Liver (tissue), 9 donors: Measurements from ENCODE around the gene SRGAP1. TPM values are rescaled to one million over a fixed set of nuclear protein-coding genes. Genes with fewer than 3 reads are reported as not detected.
"Not testable (repeated sequence)": the region's sequence is repeated elsewhere in the genome, so short reads cannot be mapped to it uniquely, and the experiment has no call there.

Source experiments
- DNase-seq: peaks from one replicate; pipeline ENCODE4 v3.0.0-alpha.2; 2017; ENCODE audit warnings: low spot score
- H3K27ac ChIP-seq, 2 donors: one replicate each; pipeline ENCODE4 v1.7.0; 2013; ENCODE audit warnings: inconsistent platforms in 2 of 2, low read length in 2 of 2, control low read depth in 1 of 2, low read depth in 1 of 2, mild to moderate bottlenecking in 1 of 2
- H3K27me3 ChIP-seq, 4 donors: one replicate each; pipeline versions ENCODE4 v1.6.1 to v1.7.0; 2013; ENCODE audit warnings: low read length in 3 of 4, inconsistent platforms in 1 of 4, mild to moderate bottlenecking in 1 of 4, moderate library complexity in 1 of 4; ENCODE audit not compliant: control insufficient read depth in 4 of 4, insufficient read depth in 4 of 4
- H3K36me3 ChIP-seq, 4 donors: one replicate each; pipeline versions ENCODE4 v1.6.1 to v1.7.0; 2013; ENCODE audit warnings: low read length in 3 of 4, mild to moderate bottlenecking in 3 of 4, low read depth in 1 of 4, moderate library complexity in 1 of 4; ENCODE audit not compliant: control insufficient read depth in 4 of 4, insufficient read depth in 3 of 4
- H3K4me1 ChIP-seq, 4 donors: one replicate each; pipeline versions ENCODE4 v1.6.1 to v1.7.0; 2013; ENCODE audit warnings: low read length in 3 of 4, mild to moderate bottlenecking in 3 of 4, moderate library complexity in 1 of 4; ENCODE audit not compliant: control insufficient read depth in 4 of 4, insufficient read depth in 4 of 4
- H3K4me3 ChIP-seq, 3 donors: one replicate each; pipeline versions ENCODE4 v1.6.1 to v1.7.0; 2013; ENCODE audit warnings: low read length in 3 of 3, control low read depth in 1 of 3, low read depth in 1 of 3, mild to moderate bottlenecking in 1 of 3
- H3K9ac ChIP-seq, 2 donors: one replicate each; pipeline ENCODE4 v1.7.0; 2013; ENCODE audit warnings: low read length in 2 of 2, mild to moderate bottlenecking in 2 of 2, moderate library complexity in 2 of 2, control low read depth in 1 of 2, low read depth in 1 of 2
- H3K9me3 ChIP-seq, 4 donors: one replicate each; pipeline versions ENCODE4 v1.6.1 to v1.7.0; 2013; ENCODE audit warnings: low read length in 3 of 4; ENCODE audit not compliant: control insufficient read depth in 4 of 4
- EGR1 ChIP-seq, 2 donors: IDR thresholded peaks; 2 replicates each; pipeline ENCODE4 v1.6.1; 2016 to 2018; ENCODE audit warnings: antibody characterized with exemption in 2 of 2, low read depth in 2 of 2
- FOXA1 ChIP-seq: IDR thresholded peaks from 2 replicates; pipeline ENCODE4 v1.6.1; 2016; ENCODE audit warnings: antibody characterized with exemption
- GABPA ChIP-seq, 2 donors: IDR thresholded peaks in 1 of 2; conservative IDR thresholded peaks in 1 of 2; 2 replicates each; pipeline ENCODE4 v1.6.1; 2016; ENCODE audit warnings: antibody characterized with exemption in 2 of 2, mild to moderate bottlenecking in 1 of 2, moderate library complexity in 1 of 2
- HNF4A ChIP-seq, 2 donors: conservative IDR thresholded peaks; 2 replicates each; pipeline ENCODE4 v1.6.1; 2016; ENCODE audit warnings: antibody characterized with exemption in 2 of 2, mild to moderate bottlenecking in 2 of 2
- RAD21 ChIP-seq, 2 donors: IDR thresholded peaks; 2 replicates each; pipeline ENCODE4 v1.6.1; 2016; ENCODE audit warnings: antibody characterized with exemption in 2 of 2, mild to moderate bottlenecking in 2 of 2
- SP1 ChIP-seq: IDR thresholded peaks from 2 replicates; pipeline ENCODE4 v1.6.1; 2018; ENCODE audit warnings: antibody characterized with exemption, mild to moderate bottlenecking
- TAF1 ChIP-seq: conservative IDR thresholded peaks from 2 replicates; pipeline ENCODE4 v1.6.1; 2016; ENCODE audit warnings: antibody characterized with exemption, mild to moderate bottlenecking
- YY1 ChIP-seq: IDR thresholded peaks from 2 replicates; pipeline ENCODE4 v1.6.1; 2016; ENCODE audit warnings: antibody characterized with exemption, mild to moderate bottlenecking
- WGBS: extraction: QIAGEN DNeasy Blood & Tissue Kit; methylation state at CpG from one replicate; pipeline ENCODE4 v1.1.7; 2013; 5-methylcytosine and 5-hydroxymethylcytosine counted together
- polyA plus RNA-seq, 2 donors: library from polyadenylated mRNA; stranded (reverse) in 1 of 2; unstranded in 1 of 2; fragments of 200-250 nt in 1 of 2; fragments of >200 nt in 1 of 2; fragmentation: Nextera tagmentation in 1 of 2; extraction: Ambion mirVana in 1 of 2; gene quantifications; one replicate each; pipeline versions ENCODE4 v1.2.1 to v1.2.3, GENCODE V29; 2013 to 2015
- total RNA-seq, 2 donors: library from RNA; depleted of rRNA; stranded (reverse); fragments of >200 nt; gene quantifications; one replicate each; pipeline ENCODE4 v1.2.3, GENCODE V29; 2014
- TF ChIP-seq, protein P1 (sequence below): IDR thresholded peaks from 2 replicates; pipeline ENCODE4 v1.6.1; 2016; ENCODE audit warnings: antibody characterized with exemption
- TF ChIP-seq, protein P2 (sequence below): fragments of 150-350 bp; IDR thresholded peaks from 2 replicates; pipeline ENCODE4 v1.5.1; 2017; ENCODE audit warnings: improper control_type of control experiment, low read depth, low read length; ENCODE audit not compliant: missing input control
- TF ChIP-seq, protein P3 (sequence below): IDR thresholded peaks from 2 replicates; pipeline ENCODE4 v1.6.1; 2016; ENCODE audit warnings: antibody characterized with exemption
- TF ChIP-seq, protein P4 (sequence below): IDR thresholded peaks from 2 replicates; pipeline ENCODE4 v1.6.1; 2016; ENCODE audit warnings: antibody characterized with exemption
- donor health status: healthy.
- donor health status: healthy.
- donor health status: healthy.
- donor health status: healthy.
- donor health status: healthy.

The SRGAP1 gene
- total and polyA plus RNA-seq, 4 donors: 0.28 to 1.3 (median 0.85) TPM

DNA sequence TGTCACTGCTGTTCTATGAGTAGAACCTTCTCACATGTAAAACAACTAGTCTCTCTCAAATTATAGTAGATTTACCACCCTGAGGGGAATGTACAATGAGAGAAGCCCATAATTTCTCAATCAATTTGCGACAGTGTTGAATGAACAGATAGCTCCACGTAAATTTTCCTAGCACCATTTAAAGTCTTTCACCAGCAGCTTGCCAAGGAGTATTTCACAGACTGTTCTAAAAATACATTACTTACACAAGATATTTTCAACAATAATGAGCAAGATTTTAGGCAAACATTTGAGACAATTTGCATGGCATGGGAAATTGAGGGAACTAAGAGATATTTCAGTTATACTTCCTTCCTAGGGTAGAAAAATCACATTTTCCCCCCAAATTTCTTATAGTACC is 226.0 kb downstream of the SRGAP1 start (continued):
- TF ChIP-seq, protein P1, sequence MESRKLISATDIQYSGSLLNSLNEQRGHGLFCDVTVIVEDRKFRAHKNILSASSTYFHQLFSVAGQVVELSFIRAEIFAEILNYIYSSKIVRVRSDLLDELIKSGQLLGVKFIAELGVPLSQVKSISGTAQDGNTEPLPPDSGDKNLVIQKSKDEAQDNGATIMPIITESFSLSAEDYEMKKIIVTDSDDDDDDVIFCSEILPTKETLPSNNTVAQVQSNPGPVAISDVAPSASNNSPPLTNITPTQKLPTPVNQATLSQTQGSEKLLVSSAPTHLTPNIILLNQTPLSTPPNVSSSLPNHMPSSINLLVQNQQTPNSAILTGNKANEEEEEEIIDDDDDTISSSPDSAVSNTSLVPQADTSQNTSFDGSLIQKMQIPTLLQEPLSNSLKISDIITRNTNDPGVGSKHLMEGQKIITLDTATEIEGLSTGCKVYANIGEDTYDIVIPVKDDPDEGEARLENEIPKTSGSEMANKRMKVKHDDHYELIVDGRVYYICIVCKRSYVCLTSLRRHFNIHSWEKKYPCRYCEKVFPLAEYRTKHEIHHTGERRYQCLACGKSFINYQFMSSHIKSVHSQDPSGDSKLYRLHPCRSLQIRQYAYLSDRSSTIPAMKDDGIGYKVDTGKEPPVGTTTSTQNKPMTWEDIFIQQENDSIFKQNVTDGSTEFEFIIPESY: no peak
- no peak for TF ChIP-seq YY1
- TF ChIP-seq TAF1: no peak
- no peak for TF ChIP-seq SP1

DNA sequence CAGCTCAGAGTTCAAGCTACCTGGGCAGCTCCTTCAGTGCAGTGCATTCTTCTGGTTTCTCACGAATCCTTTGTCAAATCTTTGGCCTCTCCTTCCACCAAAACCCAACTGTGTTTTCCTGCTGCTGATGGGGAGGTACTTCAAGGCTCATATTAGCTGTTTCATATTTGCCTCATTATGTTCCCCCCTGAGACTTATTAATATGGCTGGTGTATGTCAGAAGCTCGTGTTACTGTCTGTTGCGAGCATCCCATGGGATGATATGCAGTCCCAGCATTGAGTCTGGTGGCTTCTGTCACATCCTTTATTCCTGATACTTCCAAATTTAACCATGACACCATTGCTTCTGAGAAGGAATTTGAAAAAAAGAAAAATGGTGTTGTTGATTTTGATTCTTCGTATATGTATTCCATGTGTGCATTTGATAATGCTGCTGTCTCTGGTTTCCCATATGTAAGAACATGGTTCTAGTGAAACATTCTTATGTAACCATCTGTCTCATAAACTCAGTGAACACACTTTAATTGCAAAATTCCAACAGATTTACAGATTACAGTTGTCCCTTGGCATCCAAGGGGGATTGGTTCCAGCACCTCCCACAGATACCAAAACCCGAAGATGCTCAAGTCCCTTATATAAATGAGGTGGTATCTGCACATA is 228.5 kb downstream of the SRGAP1 start:
- TF ChIP-seq RAD21 (IDR thresholded peaks at IDR 0.05) (no peak), TAF1 (no peak), SP1 (no peak), EGR1 (IDR thresholded peaks at IDR 0.05; ENCODE audit: low read depth in 2 of 2) (no peak), HNF4A (conservative IDR thresholded peaks at IDR 0.05) (no peak), FOXA1 (no peak), GABPA (IDR thresholded peaks at IDR 0.05 in 1 of 2, conservative IDR thresholded peaks at IDR 0.05 in 1 of 2) (no peak), YY1 (no peak)
- TF ChIP-seq, protein P2, sequence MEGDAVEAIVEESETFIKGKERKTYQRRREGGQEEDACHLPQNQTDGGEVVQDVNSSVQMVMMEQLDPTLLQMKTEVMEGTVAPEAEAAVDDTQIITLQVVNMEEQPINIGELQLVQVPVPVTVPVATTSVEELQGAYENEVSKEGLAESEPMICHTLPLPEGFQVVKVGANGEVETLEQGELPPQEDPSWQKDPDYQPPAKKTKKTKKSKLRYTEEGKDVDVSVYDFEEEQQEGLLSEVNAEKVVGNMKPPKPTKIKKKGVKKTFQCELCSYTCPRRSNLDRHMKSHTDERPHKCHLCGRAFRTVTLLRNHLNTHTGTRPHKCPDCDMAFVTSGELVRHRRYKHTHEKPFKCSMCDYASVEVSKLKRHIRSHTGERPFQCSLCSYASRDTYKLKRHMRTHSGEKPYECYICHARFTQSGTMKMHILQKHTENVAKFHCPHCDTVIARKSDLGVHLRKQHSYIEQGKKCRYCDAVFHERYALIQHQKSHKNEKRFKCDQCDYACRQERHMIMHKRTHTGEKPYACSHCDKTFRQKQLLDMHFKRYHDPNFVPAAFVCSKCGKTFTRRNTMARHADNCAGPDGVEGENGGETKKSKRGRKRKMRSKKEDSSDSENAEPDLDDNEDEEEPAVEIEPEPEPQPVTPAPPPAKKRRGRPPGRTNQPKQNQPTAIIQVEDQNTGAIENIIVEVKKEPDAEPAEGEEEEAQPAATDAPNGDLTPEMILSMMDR: no peak
- TF ChIP-seq, protein P3, sequence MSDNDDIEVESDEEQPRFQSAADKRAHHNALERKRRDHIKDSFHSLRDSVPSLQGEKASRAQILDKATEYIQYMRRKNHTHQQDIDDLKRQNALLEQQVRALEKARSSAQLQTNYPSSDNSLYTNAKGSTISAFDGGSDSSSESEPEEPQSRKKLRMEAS: no peak
- TF ChIP-seq, protein P4, sequence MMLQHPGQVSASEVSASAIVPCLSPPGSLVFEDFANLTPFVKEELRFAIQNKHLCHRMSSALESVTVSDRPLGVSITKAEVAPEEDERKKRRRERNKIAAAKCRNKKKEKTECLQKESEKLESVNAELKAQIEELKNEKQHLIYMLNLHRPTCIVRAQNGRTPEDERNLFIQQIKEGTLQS: no peak
- no peak for DNase-seq
- H3K4me1 ChIP-seq: no peaks in the 10 kb centered on the region
- no peaks in the 10 kb centered on the region for H3K9me3 ChIP-seq
- no peak overlapping the region for H3K9ac ChIP-seq
- H3K4me3 ChIP-seq: no peak overlapping the region
- H3K27me3 ChIP-seq: no peaks in the 10 kb centered on the region
- H3K36me3 ChIP-seq: no peaks in the 10 kb centered on the region
- 91% methylated on average over 5 of the region's 5 CpGs for WGBS
- no peak overlapping the region for H3K27ac ChIP-seq

DNA sequence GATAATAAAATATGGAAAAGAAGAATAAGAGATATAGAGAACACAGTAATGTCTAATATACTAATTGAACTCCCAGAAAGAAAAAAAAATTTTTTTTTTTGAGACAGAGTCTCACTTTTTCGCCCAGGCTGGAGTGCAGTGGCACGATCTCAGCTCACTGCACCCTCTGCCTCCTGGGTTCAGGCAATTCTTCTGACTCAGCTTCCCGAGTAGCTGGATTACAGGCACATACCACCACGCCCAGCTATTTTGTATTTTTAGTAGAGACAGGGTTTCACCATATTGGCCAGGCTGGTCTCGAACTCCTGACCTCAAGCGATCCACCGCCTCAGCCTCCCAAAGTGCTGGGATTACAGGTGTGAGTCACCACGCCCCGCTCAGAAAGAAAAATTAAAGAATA is 232.1 kb downstream of the SRGAP1 start:
- H3K9me3 ChIP-seq, H3K27me3 ChIP-seq, H3K27ac ChIP-seq, H3K36me3 ChIP-seq, DNase-seq, H3K9ac ChIP-seq, H3K4me3 ChIP-seq, H3K4me1 ChIP-seq: not testable (repeated sequence)
- WGBS: 93% methylated on average over 9 of the region's 9 CpGs
